ENCODE measurements around the gene CSH2.

CSH2 gene

DNA sequence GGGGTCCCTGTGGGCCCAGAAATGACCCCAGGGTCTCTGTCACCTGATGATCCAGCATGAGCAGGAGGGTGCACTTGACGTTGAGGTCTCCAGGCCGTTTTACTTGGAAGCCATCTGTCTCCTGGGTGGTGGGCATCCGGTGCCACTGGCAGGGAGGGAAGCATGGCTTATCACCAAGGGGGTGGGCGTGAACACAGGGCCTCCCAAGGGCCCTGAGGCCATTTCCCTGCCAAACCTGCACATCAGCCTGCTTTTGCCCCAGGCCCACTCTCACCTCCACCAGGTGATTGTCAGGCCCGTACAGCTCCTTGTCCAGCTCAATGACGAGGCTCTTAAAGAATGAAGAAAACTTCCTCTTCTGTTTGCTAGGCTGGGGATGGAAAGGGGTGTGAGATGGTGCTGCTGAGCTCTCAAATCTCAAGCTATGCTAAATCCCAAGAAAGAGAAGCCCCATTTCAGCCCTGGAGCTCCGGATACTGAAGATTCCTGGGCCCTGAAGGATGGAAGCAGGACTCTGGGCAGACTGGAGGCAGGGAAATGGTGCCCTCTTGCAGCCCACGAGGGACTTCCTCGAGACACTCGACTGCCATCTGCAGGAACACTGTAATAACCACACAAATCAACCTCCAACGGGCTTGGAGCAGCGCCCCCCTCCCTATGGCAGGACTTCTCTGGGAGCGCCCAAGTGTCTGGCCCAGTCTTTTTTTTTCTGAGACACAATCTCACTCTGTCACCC, 38.9 kb downstream of the CSH2 start:
- DNase-seq (ENCODE audit: low read depth), result peak; percentile 48

DNA sequence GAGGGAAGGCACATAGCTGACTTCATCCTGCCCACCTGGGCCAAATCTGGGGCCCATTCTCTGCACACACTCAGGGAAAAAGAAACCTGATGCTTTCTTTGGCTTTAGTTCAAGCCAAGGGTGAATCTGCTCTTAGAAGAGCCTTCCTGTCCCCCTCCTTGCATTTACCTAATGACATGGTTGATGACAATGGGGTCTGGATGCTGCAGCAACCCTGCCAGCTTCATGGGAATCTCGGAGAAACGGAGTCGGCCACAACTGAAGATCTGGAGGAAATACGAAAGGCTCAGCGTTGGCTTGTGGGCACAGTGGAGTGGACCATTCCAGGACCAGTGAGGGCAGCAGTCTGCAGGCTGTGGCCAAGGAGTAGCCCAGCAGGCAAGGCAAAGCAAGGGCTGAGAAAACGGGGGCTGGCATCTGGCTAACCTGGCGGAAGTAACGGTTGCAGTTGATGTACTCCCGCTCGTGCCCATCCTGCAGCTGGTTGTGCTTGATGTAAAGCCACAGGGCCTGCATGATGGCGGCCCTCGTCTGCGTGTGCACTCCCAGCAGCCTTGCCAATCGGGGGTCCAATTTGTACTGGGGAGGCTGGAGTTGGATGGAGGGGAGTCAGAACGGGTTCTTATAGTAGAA, 39.6 kb downstream of the CSH2 start:
- no peak for DNase-seq (ENCODE audit: low read depth)

DNA sequence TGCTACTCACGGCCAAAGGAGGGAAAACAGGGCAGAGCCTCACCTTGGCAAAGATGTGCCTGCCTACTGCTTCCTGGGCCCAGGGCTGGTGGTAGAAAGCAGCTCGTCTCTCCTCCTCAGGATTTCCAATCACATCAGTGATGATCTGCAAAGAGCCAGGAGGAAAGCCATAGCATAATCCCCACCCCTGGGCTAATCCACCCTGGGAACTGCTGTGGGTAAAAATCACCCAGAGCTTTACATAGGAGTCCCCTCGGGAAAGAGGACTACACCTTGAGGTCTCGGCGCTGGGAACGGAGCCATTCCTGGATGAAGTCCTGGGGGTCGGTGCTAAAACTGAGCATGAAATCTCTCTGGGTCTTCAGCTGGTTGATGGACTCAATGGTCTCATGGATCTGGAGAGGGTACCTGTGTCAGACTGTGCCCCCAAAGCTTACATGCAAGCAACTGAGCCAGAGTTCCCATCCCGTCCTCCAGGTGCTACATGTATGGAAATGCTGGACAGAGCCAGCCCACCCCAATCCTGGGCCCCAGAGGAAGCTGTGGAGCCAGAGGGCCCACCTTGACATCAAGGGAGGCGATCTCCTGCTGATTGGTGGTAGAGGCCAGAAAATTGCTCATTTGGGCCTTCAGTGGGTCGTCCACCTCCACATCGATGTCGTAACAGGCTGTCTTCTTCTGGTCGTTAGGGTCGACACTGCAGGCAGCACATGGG, 40.3 kb downstream of the CSH2 start:
- DNase-seq (ENCODE audit: low read depth), result no peak

DNA sequence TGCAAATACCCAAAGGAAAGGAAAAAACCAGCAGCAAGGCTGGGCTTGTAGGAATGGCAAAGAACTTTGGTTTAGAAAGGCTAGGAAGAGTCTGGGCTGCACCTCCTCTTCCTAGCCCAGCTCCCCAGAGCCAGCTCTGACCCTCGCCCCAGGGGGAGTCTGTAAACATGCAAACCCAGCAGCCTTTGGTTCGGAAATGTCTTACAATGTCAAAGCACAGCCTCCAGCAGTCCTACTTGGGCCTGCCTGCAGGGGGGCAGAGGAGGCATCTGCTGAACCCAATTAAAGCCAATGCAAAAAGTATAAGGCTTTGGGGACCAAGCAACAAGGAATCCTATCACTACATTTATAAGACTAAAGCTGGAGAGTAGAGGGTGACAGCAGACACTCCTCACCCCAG, 41.0 kb downstream of the CSH2 start:
- no peak for DNase-seq (ENCODE audit: low read depth)

DNA sequence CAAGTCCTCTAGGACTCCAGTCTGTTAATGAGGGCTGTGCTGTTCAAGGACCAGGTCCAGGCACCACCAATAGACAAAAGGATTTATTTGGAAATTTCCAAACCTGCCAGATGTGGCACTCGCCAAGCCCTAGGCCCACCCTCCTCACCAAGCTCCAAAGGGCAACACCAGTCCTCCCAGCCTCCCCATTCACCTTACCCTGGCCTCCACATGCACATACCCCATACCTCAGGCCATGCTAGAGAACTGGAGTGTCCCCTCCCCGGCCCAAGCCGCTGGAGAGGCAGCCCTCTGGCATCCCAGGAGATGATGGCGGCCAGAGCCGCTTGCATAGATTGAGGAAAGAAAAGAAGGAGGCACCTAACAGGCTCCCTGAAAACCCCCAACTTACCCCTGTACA, 41.5 kb downstream of the CSH2 start:
- DNase-seq (ENCODE audit: low read depth), result no peak

DNA sequence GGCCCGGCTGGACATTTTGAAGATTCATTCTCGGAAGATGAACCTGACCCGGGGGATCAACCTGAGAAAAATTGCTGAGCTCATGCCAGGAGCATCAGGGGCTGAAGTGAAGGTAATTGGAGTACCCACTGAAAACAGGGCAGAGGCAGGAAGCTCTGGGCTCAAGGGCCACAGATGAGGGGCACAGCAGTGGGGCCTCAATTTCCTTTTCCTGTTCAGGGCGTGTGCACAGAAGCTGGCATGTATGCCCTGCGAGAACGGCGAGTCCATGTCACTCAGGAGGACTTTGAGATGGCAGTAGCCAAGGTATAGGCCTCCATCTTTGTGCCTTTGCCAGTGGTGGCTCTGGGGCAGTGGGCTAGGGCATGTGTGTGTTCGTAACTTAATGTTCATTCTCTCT, 42.0 kb downstream of the CSH2 start:
- no peak for DNase-seq (ENCODE audit: low read depth)

DNA sequence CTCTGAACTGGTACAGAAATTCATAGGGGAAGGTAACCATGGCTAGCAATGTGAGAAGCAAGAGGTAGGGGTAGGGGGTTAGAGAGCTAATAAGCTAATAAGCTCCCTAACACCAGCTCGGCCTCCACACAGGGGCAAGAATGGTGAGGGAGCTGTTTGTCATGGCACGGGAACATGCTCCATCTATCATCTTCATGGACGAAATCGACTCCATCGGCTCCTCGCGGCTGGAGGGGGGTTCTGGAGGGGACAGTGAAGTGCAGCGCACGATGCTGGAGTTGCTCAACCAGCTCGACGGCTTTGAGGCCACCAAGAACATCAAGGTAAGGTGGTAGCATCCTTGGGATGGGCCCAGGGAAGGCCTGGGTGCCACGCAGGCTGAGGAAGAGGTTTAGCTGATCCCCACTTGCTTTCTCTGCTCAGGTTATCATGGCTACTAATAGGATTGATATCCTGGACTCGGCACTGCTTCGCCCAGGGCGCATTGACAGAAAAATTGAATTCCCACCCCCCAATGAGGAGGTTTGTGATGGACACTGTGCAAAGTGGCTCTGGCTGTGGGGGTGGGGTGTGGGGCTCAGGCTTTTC, 42.5 kb downstream of the CSH2 start:
- no peak for DNase-seq (ENCODE audit: low read depth)

DNA sequence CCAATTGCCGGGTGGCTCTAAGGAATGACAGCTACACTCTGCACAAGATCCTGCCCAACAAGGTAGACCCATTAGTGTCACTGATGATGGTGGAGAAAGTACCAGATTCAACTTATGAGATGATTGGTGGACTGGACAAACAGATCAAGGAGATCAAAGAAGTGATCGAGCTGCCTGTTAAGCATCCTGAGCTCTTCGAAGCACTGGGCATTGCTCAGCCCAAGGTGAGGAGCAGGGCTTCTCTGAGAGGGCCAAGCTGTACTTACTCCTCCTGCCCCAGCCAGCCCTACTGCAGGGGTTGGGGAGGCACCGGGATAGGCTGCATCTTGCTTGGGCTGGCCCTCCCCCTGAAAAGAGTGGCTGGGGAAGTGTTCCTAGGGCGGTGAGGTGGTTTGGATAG, 43.2 kb downstream of the CSH2 start:
- no peak for DNase-seq (ENCODE audit: low read depth)

GRCh38 chr17:63828936-63829335, 44.5 kb downstream of the CSH2 start:
- no peak for DNase-seq (ENCODE audit: low read depth)

DNA sequence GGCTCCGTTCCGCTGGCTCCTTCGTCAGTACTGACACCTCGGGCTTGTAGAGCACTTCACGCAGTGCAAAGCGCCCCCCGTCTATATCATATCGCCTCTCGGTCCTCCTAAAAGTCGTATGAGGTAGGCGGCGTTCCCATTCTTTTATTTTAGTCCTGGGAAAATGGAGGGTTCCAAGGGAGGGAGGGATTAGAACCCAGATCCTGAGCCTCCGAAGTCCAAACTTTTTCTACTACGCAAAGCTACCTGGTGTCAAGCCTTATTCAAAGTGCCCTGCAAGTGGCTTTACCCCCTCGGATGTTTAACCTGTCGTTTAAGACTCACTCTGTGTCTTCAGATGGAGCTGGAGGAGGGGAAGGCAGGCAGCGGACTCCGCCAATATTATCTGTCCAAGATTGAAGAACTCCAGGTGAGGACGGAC, 45.7 kb downstream of the CSH2 start:
- DNase-seq (ENCODE audit: low read depth), result no peak

- peak; percentile 68 for DNase-seq (ENCODE audit: low read depth)
These were observed 46.3 kb downstream of the CSH2 start, which contains the start of the genes FTSJ3 and PSMC5 for GRCh38 chr17:63827002-63827800. TSS of gene FTSJ3 (minus strand) at chr17:63827663. CDS start at chr17:63826902, 761 bp downstream. TSS of gene PSMC5 (plus strand) at chr17:63827431. CDS start at chr17:63827491, 60 bp downstream.

DNA sequence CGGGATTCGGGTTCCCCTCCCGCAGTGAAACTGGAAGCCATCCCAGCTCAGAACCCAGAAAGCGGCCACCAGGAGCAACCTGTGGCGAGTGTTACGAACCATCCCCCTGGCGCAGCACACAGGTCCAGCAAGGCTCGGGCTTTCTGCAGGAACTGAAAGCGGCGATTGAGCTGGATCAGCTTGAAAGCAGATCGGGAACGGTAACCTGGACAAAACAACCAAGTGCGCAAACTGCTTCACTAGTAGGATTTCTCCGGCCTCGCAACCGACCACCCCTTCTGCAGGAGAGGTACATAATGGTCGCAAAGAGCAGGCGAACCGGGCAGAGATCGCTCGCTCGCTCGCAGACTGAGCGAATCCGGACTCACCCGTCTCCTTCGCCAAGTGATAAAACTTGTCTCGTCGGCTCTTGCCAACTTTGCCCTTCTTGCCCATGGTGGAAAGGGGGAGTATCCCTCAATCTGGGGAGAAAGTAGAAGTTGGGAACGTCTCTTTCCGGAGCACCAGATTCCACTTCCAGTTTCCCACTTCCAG, 46.9 kb downstream of the CSH2 start:
- DNase-seq (ENCODE audit: low read depth), result no peak

- DNase-seq (ENCODE audit: low read depth), result no peak
These were observed 49.1 kb downstream of the CSH2 start for GRCh38 chr17:63824362-63824761.

- no peak for DNase-seq (ENCODE audit: low read depth)
These were observed 49.7 kb downstream of the CSH2 start for GRCh38 chr17:63823659-63824331.

DNA sequence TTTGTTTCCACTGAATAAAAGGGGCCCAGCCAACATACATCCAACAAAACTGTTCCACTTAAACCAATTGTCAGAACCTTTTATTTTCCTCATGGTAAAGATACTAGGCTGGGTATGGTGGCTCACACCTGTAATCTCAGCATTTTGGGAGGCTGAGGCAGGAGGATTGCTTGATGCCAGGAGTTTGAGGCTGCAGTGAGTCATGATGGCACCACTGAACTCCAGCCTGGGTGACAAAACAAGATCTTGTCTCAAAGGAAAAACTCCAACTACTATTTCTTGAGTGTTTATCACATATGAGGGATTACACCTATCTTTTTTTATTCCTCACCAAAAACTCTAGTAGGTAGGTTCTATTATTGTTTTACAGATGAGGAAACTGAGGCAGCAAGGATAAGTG, 50.9 kb downstream of the CSH2 start:
- DNase-seq (ENCODE audit: low read depth), result no peak

All from non-pigmented ciliary epithelial cell (primary cell).